A204.1 (cell line): Measurements from ENCODE around the gene HOXD9.

ENCODE experiments used
- FAIRE-seq: peaks from 2 replicates; lab custom pipeline; 2012; peaks lifted over from hg19 to GRCh38; lab: Jason Lieb, UNC

The HOXD9 gene

GRCh38 chr2:176154576-176155252, 32.2 kb downstream of the HOXD9 start:
- FAIRE-seq: no peak

DNA sequence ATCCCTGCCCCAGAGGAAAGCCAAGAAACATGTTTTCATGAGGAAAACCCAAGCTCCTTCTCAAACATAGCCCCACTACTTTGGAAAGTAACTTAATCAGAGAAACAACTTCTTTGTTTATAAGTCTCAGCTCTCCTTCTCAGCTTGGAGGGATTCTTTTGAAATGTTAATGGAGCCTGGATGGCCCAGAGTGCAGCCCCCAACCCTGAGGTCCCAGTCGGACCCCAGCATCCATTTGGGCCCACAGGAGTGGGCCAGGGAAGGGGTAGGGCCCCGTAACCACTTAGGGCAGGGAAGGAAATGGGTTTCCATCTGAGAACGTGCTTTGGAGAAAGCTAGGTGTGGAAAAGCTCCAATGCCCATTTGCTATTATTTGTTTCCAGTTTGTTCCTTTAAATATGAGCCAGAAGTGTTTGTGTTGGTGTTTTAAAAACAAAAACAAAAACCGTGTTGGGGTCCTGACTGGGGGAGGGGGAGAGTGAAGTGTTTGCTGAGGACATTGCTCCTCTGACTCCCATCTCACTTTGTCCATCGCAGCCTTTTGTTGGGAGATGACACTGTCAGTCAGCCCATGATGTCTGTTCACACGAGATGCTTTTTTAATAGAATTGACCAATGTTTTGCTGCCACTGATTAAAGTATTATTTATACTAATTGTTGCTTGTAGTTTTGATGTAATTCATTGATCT, 33.0 kb downstream of the HOXD9 start:
- FAIRE-seq: no peak

GRCh38 chr2:176156301-176156806, 33.8 kb downstream of the HOXD9 start:
- no peak for FAIRE-seq

GRCh38 chr2:176156807-176157498, 34.4 kb downstream of the HOXD9 start, which contains the start of gene HOXD3:
HOXD3 (plus strand) TSS chr2:176157307; CDS start chr2:176169115, 11,808 bp downstream.
- no peak for FAIRE-seq

- FAIRE-seq: no peak
Measured at GRCh38 chr2:176157499-176158185, 35.1 kb downstream of the HOXD9 start.

DNA sequence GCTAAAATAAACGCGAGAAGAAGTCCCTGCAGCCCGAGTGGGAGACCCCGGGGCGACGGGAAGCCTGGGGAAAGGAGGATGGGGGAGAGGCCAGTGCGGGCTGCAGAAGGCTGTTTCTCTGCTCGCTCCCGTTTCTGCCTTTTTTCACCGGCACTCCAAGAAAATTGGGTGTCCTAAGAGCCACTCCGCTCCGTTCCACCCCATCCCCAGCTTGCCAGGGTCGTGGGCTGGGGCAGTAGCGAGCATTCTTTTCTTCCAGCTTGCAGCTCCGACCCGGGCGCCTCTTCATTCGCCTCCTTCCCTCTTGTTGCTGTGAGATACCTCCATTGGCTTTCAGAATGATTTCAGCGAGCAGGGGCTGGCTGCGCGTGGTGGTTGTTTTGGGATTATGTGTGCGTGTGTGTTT, 35.7 kb downstream of the HOXD9 start:
- FAIRE-seq: no peak

DNA sequence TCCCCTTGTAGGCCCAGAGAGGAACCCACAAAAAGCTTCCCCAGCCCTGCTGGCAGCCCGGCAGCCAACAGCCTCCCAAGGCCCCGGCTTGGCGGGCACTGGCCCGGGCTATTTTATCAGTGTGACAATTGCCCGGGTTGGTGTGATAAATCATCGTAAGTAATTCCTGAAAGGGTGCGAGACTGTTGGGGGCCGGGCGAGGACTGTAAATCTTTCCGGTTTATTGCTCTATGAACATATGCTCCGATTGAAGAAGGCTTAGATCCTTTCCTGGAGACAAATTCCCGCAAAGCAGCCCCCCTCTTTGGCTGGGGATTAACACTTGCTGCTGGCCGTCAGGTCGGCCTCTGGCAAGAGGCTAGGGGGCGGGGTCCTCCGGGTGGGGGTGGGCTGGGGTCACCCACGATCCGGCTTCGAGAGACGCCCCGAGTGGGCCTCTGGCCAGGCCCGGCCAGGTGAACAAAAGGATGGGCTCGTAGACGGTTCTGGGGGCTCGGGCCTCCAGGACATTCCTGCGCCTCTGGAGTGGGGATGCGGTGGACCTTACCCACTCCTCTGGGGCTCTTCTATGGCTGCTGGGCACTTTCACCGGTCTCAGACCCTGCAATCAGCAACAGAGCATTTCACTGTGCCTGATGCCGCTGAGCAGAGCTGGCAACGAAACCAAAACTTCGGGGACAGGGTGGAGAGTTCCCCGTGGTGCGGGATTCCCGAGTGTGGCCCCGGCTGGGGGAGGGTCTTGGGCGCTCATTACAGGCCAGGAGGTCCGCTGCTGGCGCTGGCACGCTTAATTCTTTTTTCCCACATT, 36.5 kb downstream of the HOXD9 start:
- no peak for FAIRE-seq

DNA sequence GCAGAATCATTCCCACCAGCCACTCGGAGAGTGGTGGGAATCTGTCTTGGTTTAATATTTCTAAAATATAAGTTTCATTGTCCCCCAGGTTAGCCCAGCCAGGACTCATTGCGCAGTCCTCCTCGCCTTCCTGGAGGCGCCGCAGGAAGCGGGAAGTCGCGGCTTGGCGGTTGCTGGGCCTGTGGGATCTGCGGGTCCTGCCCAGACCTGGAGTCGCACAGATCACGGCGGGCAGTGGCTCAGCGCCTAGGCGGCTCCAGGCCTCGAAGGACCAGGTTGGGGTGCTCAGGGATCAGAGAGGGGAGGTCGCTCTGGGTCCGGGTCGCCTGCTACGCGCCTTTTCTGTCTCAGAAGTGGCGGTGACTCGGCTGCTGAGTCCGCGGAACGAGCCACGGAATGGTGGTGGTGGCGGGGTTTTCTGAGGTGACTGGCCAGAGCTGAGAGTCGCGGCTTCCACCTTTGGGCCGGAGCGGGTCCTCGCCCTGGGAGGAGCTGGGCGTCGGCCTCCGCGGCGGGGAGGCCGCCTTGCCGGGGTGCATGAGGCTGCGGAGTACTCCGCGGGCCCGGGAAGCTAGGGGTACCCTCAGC, 37.2 kb downstream of the HOXD9 start:
- no peak for FAIRE-seq

- FAIRE-seq: no peak
Measured at GRCh38 chr2:176160251-176160985, 37.9 kb downstream of the HOXD9 start.

- no peak for FAIRE-seq
Measured at GRCh38 chr2:176160986-176161824, 38.7 kb downstream of the HOXD9 start.

DNA sequence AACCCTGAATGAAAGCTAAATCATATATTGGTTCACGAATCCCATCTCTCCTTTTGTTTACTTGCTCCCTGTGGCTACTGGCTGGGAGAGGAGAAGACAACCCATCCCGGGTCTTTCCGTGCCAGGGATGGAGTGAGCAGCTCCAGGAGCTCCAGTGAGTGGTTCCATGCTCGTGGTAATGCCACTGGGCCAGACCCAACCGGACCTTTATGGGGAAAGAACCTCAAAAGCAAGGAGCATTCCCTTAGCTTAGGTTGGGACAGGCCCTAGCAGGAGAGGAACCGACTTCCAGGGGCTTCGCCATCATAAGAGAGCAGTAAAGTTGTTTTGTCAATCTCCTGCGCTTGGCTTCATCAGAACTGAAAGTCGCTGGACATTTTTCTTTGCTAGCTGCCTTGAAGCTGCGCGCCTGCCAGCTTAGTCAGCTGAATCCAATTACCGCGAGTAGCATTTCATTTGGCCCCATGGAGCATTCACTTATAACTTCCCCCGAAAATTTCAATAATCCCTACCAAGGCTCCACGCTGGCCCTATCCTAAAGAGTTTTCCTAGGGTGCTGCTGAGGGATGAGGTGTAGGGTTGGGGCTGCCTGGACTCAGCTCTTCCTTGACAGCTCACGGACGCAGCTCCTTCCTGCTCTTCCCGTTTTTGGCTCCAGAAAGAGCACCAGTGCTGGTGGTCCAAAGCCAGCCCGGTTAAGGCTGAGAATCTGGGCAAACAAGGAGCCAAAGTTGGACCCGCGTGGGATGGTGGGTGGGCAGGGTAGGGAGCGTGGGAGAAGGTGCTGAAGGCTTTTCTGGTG, 39.5 kb downstream of the HOXD9 start:
- FAIRE-seq: no peak

- FAIRE-seq: no peak
Measured at GRCh38 chr2:176162911-176163671, 40.6 kb downstream of the HOXD9 start.

GRCh38 chr2:176163672-176164056, 41.1 kb downstream of the HOXD9 start:
- no peak for FAIRE-seq

GRCh38 chr2:176164201-176164600, 41.7 kb downstream of the HOXD9 start:
- no peak for FAIRE-seq

GRCh38 chr2:176164611-176165369, 42.3 kb downstream of the HOXD9 start:
- FAIRE-seq: no peak

- FAIRE-seq: no peak
Measured at GRCh38 chr2:176165370-176166050, 43.0 kb downstream of the HOXD9 start.

DNA sequence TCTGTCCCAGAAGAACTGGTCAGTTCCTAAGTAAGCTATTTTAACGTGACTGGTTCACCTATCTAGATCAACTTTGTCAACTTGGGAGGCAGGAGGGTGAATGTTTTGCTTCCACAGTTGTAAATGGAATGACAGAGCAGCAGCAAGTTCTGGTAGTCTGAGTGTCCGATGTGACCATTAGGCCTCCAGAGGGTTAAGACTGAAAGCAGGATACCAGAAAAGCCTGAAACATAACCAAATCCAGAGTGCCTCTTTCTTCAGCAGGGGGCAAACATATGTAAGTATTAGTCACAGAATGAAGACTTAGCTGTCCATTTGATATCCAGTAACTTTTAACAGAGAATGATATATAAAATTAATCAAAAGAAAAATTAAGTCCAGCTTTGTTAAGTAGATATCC, 43.8 kb downstream of the HOXD9 start:
- FAIRE-seq: no peak
